Measurements from ENCODE around the gene C21orf58. TPM values are rescaled to one million over a fixed set of nuclear protein-coding genes. Genes with fewer than 3 reads are reported as not detected.

C21orf58 gene
- total RNA-seq, 1 experiment from 2014 or later = 2.4 TPM

GRCh38 chr21:46285761-46286647, 37.7 kb downstream of the C21orf58 start, which contains the start of gene YBEY:
Gene YBEY, plus strand, starts transcription at chr21:46286342. Its CDS starts 572 bp downstream, at chr21:46286914.
- in situ Hi-C loops (cut with HindIII; ENCODE audit: low pct_unique_long_range_greater_than_20kb, low sequenced_read_pairs) = no loop called here
- DNase-seq (ENCODE audit: low read depth, low spot score) = peak; percentile 88

GRCh38 chr21:46285206-46285661, 38.4 kb downstream of the C21orf58 start, which contains the start of gene MCM3AP:
Gene MCM3AP, minus strand, starts transcription at chr21:46285611. Its CDS starts 325 bp downstream, at chr21:46285286.
- in situ Hi-C loops (cut with HindIII; ENCODE audit: low pct_unique_long_range_greater_than_20kb, low sequenced_read_pairs) = no loop called here
- DNase-seq (ENCODE audit: low read depth, low spot score) = no peak

- in situ Hi-C loops (cut with HindIII; ENCODE audit: low pct_unique_long_range_greater_than_20kb, low sequenced_read_pairs) = no loop called here
- DNase-seq (ENCODE audit: low read depth, low spot score) = no peak
Observed at GRCh38 chr21:46284733-46285132, 38.9 kb downstream of the C21orf58 start.

GRCh38 chr21:46284077-46284644, 39.5 kb downstream of the C21orf58 start:
- in situ Hi-C loops (cut with HindIII; ENCODE audit: low pct_unique_long_range_greater_than_20kb, low sequenced_read_pairs) = no loop called here
- DNase-seq (ENCODE audit: low read depth, low spot score) = no peak

GRCh38 chr21:46274797-46275390, 48.8 kb downstream of the C21orf58 start:
- in situ Hi-C loops (cut with HindIII; ENCODE audit: low pct_unique_long_range_greater_than_20kb, low sequenced_read_pairs) = no loop called here
- DNase-seq (ENCODE audit: low read depth, low spot score) = no peak

GRCh38 chr21:46273341-46273740, 50.3 kb downstream of the C21orf58 start:
- in situ Hi-C loops (cut with HindIII; ENCODE audit: low pct_unique_long_range_greater_than_20kb, low sequenced_read_pairs) = no loop called here
- no peak for DNase-seq (ENCODE audit: low read depth, low spot score)

- no peak for DNase-seq (ENCODE audit: low read depth, low spot score)
- in situ Hi-C loops (cut with HindIII; ENCODE audit: low pct_unique_long_range_greater_than_20kb, low sequenced_read_pairs) = no loop called here
Observed at GRCh38 chr21:46269466-46269865, 54.2 kb downstream of the C21orf58 start.

GRCh38 chr21:46268371-46268770, 55.3 kb downstream of the C21orf58 start:
- in situ Hi-C loops (cut with HindIII; ENCODE audit: low pct_unique_long_range_greater_than_20kb, low sequenced_read_pairs) = no loop called here
- no peak for DNase-seq (ENCODE audit: low read depth, low spot score)

GRCh38 chr21:46266946-46267345, 56.7 kb downstream of the C21orf58 start:
- DNase-seq (ENCODE audit: low read depth, low spot score) = no peak
- in situ Hi-C loops (cut with HindIII; ENCODE audit: low pct_unique_long_range_greater_than_20kb, low sequenced_read_pairs) = no loop called here

GRCh38 chr21:46265736-46266525, 57.7 kb downstream of the C21orf58 start:
- no peak for DNase-seq (ENCODE audit: low read depth, low spot score)
- in situ Hi-C loops (cut with HindIII; ENCODE audit: low pct_unique_long_range_greater_than_20kb, low sequenced_read_pairs) = no loop called here

GRCh38 chr21:46264690-46265144, 59.0 kb downstream of the C21orf58 start:
- in situ Hi-C loops (cut with HindIII; ENCODE audit: low pct_unique_long_range_greater_than_20kb, low sequenced_read_pairs) = no loop called here
- peak; percentile 7 for DNase-seq (ENCODE audit: low read depth, low spot score)

GRCh38 chr21:46264046-46264689, 59.5 kb downstream of the C21orf58 start:
- DNase-seq (ENCODE audit: low read depth, low spot score) = no peak
- in situ Hi-C loops (cut with HindIII; ENCODE audit: low pct_unique_long_range_greater_than_20kb, low sequenced_read_pairs) = no loop called here

GRCh38 chr21:46256501-46256994, 67.1 kb downstream of the C21orf58 start:
- no peak for DNase-seq (ENCODE audit: low read depth, low spot score)
- in situ Hi-C loops (cut with HindIII; ENCODE audit: low pct_unique_long_range_greater_than_20kb, low sequenced_read_pairs) = no loop called here

- no peak for DNase-seq (ENCODE audit: low read depth, low spot score)
- in situ Hi-C loops (cut with HindIII; ENCODE audit: low pct_unique_long_range_greater_than_20kb, low sequenced_read_pairs) = no loop called here
Observed at GRCh38 chr21:46255758-46256337, 67.8 kb downstream of the C21orf58 start.

GRCh38 chr21:46255166-46255565, 68.5 kb downstream of the C21orf58 start:
- no peak for DNase-seq (ENCODE audit: low read depth, low spot score)
- in situ Hi-C loops (cut with HindIII; ENCODE audit: low pct_unique_long_range_greater_than_20kb, low sequenced_read_pairs) = no loop called here

- DNase-seq (ENCODE audit: low read depth, low spot score) = no peak
- in situ Hi-C loops (cut with HindIII; ENCODE audit: low pct_unique_long_range_greater_than_20kb, low sequenced_read_pairs) = no loop called here
Observed at GRCh38 chr21:46254208-46254975, 69.3 kb downstream of the C21orf58 start.

Data from SK-MEL-5 (cell line).